GM12865 (cell line): Measurements from ENCODE around the gene LPCAT4.

ENCODE experiments used
- DNase-seq: peaks from one replicate; pipeline ENCODE4 v3.0.0; 2010; ENCODE audit warnings: low read depth
- H3K4me3 ChIP-seq: 2 replicates; pipeline ENCODE4 v1.5.1; 2011; ENCODE audit warnings: mild to moderate bottlenecking, low read depth, low read length, control low read depth
- TF ChIP-seq, protein P1 (sequence below): IDR thresholded peaks from 2 replicates; pipeline ENCODE4 v1.5.1; 2011; ENCODE audit warnings: low read length, control low read depth, low read depth, inconsistent platforms; ENCODE audit not compliant: insufficient read depth; ENCODE audit errors: missing control alignments

Gene LPCAT4

DNA sequence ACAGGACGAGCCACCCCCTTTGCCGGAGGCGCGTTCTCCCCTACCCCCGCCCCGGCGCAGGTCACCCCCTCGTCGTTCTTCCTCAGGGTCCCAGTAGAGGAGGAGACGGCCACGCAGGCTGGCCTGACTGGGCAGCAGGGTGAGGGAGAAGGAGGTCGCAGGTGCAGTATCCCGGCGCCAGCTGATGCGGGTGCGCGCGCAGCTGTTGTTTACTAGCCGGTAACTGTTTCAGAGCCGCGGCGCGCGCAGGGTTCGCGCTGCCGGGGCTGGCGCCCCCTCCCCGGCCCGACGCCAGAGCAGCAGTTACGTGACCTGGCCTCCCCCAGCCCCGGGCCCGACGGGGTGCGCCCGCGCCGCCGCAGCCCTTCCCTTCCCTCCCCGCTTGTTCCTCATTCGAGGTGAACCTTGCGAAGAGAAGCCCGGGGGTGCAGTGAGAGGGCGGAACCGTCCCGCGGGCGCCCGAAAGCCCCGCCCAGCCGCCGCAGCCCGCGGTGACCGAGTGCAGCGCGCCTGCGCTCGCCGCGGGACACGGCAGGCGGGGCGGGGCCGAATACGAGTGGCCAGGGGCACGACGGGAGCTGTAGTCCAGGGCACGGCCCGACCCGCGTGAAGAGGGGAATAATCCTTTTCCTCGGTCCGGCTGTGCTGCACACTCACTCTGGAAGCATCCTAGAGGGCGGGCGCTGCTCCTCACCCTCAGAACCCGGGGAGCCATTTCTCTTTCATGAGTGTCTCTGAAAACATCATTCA is 29.3 kb downstream of the LPCAT4 start, which contains the start of gene SLC12A6:
TSS of gene SLC12A6 (minus strand) at position 225 of the 750 bp plus-strand sequence. CDS start 1,101 bp downstream, outside the sequence.
- peak; percentile 94 for DNase-seq
- H3K4me3 ChIP-seq: peak within 1 kb of the TSS; percentile 70
- TF ChIP-seq, protein P1, sequence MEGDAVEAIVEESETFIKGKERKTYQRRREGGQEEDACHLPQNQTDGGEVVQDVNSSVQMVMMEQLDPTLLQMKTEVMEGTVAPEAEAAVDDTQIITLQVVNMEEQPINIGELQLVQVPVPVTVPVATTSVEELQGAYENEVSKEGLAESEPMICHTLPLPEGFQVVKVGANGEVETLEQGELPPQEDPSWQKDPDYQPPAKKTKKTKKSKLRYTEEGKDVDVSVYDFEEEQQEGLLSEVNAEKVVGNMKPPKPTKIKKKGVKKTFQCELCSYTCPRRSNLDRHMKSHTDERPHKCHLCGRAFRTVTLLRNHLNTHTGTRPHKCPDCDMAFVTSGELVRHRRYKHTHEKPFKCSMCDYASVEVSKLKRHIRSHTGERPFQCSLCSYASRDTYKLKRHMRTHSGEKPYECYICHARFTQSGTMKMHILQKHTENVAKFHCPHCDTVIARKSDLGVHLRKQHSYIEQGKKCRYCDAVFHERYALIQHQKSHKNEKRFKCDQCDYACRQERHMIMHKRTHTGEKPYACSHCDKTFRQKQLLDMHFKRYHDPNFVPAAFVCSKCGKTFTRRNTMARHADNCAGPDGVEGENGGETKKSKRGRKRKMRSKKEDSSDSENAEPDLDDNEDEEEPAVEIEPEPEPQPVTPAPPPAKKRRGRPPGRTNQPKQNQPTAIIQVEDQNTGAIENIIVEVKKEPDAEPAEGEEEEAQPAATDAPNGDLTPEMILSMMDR: no peak

DNA sequence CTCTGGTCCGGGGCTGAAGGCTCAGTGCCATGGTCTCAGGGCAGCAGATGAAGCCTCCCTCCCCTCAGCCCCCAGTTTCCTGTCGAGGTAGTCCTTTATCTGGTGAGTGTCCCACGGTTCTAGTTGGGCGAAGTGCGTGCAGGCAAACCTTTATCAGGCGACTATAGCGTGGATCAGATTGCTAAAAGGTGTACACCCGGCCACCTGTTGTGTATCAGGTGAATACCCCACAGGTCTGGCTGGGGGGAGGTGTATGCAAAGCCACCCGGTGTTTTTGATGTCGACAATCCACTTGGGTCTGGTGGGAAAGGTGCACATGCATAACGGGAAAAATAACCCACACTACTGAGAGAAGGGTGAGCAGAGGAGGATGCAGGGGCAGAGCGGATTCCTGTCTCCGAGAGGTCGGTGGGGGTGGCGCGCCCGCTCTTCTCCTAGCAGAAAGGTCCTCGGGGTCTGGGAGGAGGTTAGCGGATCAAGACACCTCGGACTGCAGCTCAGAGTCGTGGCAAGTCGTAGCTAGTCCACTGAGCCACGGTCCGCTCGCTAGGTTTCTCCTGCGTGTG is 29.9 kb downstream of the LPCAT4 start:
- TF ChIP-seq, protein P1: no peak
- peak overlapping the region; percentile 70 for H3K4me3 ChIP-seq
- DNase-seq: peak; percentile 63

GRCh38 chr15:34336231-34336990 is 30.6 kb downstream of the LPCAT4 start:
- peak overlapping the region; percentile 70 for H3K4me3 ChIP-seq
- peak; percentile 76 for DNase-seq
- TF ChIP-seq, protein P1: no peak

DNA sequence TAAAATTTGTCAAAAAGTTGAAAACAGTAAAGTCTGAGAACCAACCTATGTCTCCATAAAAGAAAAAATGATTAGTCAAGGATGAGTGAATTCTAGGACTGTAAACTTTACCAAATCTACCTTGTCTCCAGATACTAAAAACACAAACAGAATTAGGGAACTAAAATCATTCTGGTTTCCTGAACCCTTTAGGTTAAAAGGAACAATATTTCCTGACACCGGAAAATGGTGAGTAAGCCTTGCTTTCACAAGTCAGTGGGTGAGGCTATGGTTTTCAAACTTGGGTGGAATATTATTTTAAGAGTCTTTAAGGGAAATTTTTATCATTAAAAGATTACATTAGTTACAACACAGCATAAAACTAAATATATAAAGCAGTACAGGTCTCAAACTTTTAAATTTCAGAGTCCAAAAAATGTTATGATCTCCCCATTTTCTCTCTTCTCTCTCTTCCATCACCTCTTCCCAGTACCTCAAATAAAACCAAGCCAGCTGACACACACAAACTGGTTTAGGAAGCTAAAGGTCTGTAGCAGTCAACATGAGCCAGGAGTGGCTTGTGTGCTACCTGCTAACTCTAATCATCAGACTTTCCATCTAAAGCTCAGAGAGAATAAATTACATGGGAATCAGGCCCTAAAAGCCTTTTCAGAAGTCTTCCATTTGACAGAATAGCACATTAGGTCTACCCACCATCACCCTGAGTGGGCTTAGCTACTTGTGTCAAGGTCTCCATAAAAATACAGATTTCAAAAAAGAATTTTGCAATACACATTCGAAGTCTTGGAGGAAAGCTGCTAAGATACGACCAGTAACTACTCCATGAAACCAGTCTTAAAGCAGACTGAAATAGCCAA is 31.6 kb downstream of the LPCAT4 start:
- H3K4me3 ChIP-seq: peak overlapping the region; percentile 70
- DNase-seq: peak; percentile 60
- TF ChIP-seq, protein P1: no peak

- TF ChIP-seq, protein P1: no peak
- peak overlapping the region; percentile 70 for H3K4me3 ChIP-seq
- no peak for DNase-seq
These were observed 32.3 kb downstream of the LPCAT4 start for GRCh38 chr15:34334672-34335071.

DNA sequence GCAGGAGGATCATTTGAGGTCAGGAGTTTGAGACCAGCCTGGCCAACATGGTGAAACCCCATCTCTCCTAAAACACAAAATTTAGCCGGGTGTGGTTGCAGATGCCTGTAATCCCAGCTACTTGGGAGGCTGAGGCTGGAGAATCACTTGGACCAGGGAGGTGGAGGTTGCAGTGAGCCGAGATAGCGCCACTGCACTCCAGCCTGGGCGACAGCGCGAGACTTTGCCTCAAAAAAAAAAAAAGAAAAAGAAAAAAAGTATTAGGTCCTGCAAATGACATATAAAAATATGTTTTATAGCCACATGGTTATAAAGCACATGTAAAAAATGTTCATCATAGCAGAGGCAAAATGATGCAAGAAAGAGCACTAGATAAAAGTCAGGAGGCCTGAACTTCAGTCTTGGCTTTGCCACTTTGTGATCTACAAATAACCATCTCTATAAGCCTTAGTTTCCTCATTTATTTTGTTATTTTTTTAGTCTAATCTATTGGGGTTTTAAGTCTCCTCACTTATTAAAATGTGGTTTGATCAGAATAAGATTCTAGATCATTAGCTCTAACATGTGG is 34.4 kb downstream of the LPCAT4 start:
- peak overlapping the region; percentile 70 for H3K4me3 ChIP-seq
- TF ChIP-seq, protein P1: no peak
- no peak for DNase-seq
